Endothelial cell of umbilical vein (primary cell): ENCODE data around the gene BMP2K. TPM values are rescaled to one million over a fixed set of nuclear protein-coding genes. Genes with fewer than 3 reads are reported as not detected.

Experiments used
- BruUV-seq: library from RNA; stranded (reverse); fragments of 400-500 nt; replicated peaks from 2 replicates; lab custom pipeline; 2021; lab: Mats Ljungman, UMichigan
- CTCF ChIA-PET: fragments of 300-600, 350-600 bp; sonication (Branson Sonifier 250); formaldehyde crosslinking; loops from one replicate; lab custom pipeline; 2021; ENCODE audit warnings: antibody characterized with exemption, inconsistent platforms; lab: Charles Lee
- POLR2A ChIA-PET: fragments of 300-600, 350-600 bp; sonication (Branson Sonifier 250); formaldehyde crosslinking; loops from one replicate; lab custom pipeline; 2021; ENCODE audit warnings: antibody characterized with exemption, inconsistent platforms; lab: Charles Lee
- DNase-seq: peaks from one replicate; pipeline ENCODE4 v3.0.0-alpha.2; 2011; ENCODE audit warnings: low read depth, low spot score
- FAIRE-seq: peaks from 2 replicates; lab custom pipeline; 2011; peaks lifted over from hg19 to GRCh38; lab: Jason Lieb, UNC
- H2AFZ ChIP-seq: 2 replicates; pipeline ENCODE4 v1.6.0; 2012; ENCODE audit warnings: low read depth, low read length, control low read depth, inconsistent platforms
- H3K27ac ChIP-seq: 2 replicates; pipeline ENCODE4 v1.5.1; 2011; ENCODE audit warnings: low read depth, mild to moderate bottlenecking, control low read depth, low read length, moderate library complexity; ENCODE audit not compliant: insufficient read depth
- H3K27me3 ChIP-seq, 2 experiments: 2 replicates each; pipeline versions ENCODE4 v1.6.0 to v1.6.1; 2011; ENCODE audit warnings: low read length in 2 of 2, mixed read lengths in 1 of 2; ENCODE audit not compliant: control insufficient read depth in 2 of 2, insufficient read depth in 2 of 2
- H3K36me3 ChIP-seq, 2 experiments: 2 replicates in 1 of 2; 3 replicates in 1 of 2; pipeline ENCODE4 v1.5.1; 2011; ENCODE audit warnings: low read length in 2 of 2, mild to moderate bottlenecking in 1 of 2, moderate library complexity in 1 of 2; ENCODE audit not compliant: control insufficient read depth in 2 of 2, insufficient read depth in 2 of 2; ENCODE audit errors: extremely low read depth in 1 of 2
- H3K4me1 ChIP-seq: 3 replicates; pipeline ENCODE4 v1.5.1; 2011; ENCODE audit warnings: mild to moderate bottlenecking, low read length; ENCODE audit not compliant: control insufficient read depth, insufficient read depth; ENCODE audit errors: extremely low read depth
- H3K4me2 ChIP-seq: 2 replicates; pipeline ENCODE4 v1.6.1; 2011; ENCODE audit warnings: low read length, control low read depth, mixed read lengths; ENCODE audit not compliant: insufficient read depth
- H3K4me3 ChIP-seq, 3 experiments: fragments of 200-600 bp in 1 of 3; sonication (generic), shearing (Covaris generic) in 1 of 3; replicated peaks in 1 of 3; 2 replicates each; pipeline ENCODE4 v1.5.1; 2011 to 2016; ENCODE audit warnings: control low read depth in 3 of 3, low read length in 3 of 3, mild to moderate bottlenecking in 2 of 3, inconsistent platforms in 1 of 3, low read depth in 1 of 3, moderate library complexity in 1 of 3; ENCODE audit not compliant: insufficient read depth in 1 of 3
- H3K79me2 ChIP-seq: 2 replicates; pipeline ENCODE4 v1.6.0; 2012; ENCODE audit warnings: low read length, inconsistent platforms; ENCODE audit not compliant: control insufficient read depth, insufficient read depth
- H3K9ac ChIP-seq: replicated peaks from 2 replicates; pipeline ENCODE3; 2011; ENCODE audit warnings: low read length, control low read depth; ENCODE audit not compliant: insufficient read depth; ENCODE audit errors: extremely low read depth
- H3K9me1 ChIP-seq: replicated peaks from 3 replicates; pipeline ENCODE4 v1.6.0; 2011; ENCODE audit warnings: mild to moderate bottlenecking, low read length; ENCODE audit not compliant: control insufficient read depth, insufficient read depth; ENCODE audit errors: extremely low read depth
- H3K9me3 ChIP-seq: replicated peaks from 2 replicates; pipeline ENCODE4 v1.5.1; 2012; ENCODE audit warnings: low read length, inconsistent platforms; ENCODE audit not compliant: control insufficient read depth, insufficient read depth
- H4K20me1 ChIP-seq: replicated peaks from 2 replicates; pipeline ENCODE3; 2011; ENCODE audit warnings: mild to moderate bottlenecking, low read length; ENCODE audit not compliant: control insufficient read depth, insufficient read depth; ENCODE audit errors: extremely low read depth
- EZH2 ChIP-seq: IDR thresholded peaks from 2 replicates; pipeline ENCODE4 v1.6.1; 2012; ENCODE audit warnings: borderline replicate concordance, low read depth, mild to moderate bottlenecking, moderate library complexity, low read length, inconsistent platforms; ENCODE audit not compliant: severe bottlenecking
- FOS ChIP-seq: IDR thresholded peaks from 2 replicates; pipeline ENCODE4 v1.6.1; 2011; ENCODE audit warnings: mild to moderate bottlenecking, low read length, moderate library complexity, borderline replicate concordance; ENCODE audit not compliant: insufficient read depth
- GATA2 ChIP-seq: IDR thresholded peaks from 2 replicates; pipeline ENCODE4 v1.7.0; 2011; ENCODE audit warnings: low read depth, mild to moderate bottlenecking, moderate library complexity, mixed read lengths, low read length; ENCODE audit not compliant: insufficient read length, insufficient read depth
- JUN ChIP-seq: IDR thresholded peaks from 2 replicates; pipeline ENCODE4 v1.6.1; 2011; ENCODE audit warnings: borderline replicate concordance, low read depth; ENCODE audit not compliant: insufficient read length, insufficient read depth
- POLR2AphosphoS5 ChIP-seq: IDR thresholded peaks from 2 replicates; pipeline ENCODE4 v1.6.1; 2012; ENCODE audit warnings: low read depth, mild to moderate bottlenecking, control low read depth, low read length, moderate library complexity; ENCODE audit not compliant: insufficient read depth
- dilution Hi-C: fragments of 300-500 bp; cut with MboI; formaldehyde crosslinking; loops from one replicate; pipeline ENCODE4 v1.15.0; 2019; ENCODE audit warnings: low sequenced_read_pairs; ENCODE audit not compliant: extremely low pct_ligation_motif_present
- intact Hi-C: fragments of 100-400 bp; cut with micrococcal nuclease; formaldehyde crosslinking; loops from one replicate; pipeline ENCODE4 v1.10.0; 2022
- polyA plus RNA-seq, 4 experiments: library from polyadenylated mRNA; depleted of rRNA in 3 of 4; stranded (reverse) in 3 of 4; unstranded in 1 of 4; fragments of >200 nt; gene quantifications; 2 replicates each; pipeline versions ENCODE4 v1.2.1 to v1.2.3, GENCODE V29; 2011 to 2012; ENCODE audit warnings: missing spikeins in 1 of 4
- total RNA-seq: library from RNA; stranded (reverse); gene quantifications from 2 replicates; pipeline ENCODE4 v1.2.3, GENCODE V29; 2021
- TF ChIP-seq, protein P1 (sequence below): IDR thresholded peaks from 2 replicates; pipeline ENCODE4 v1.6.1; 2011; ENCODE audit not compliant: insufficient read depth, insufficient read length

BMP2K gene
- total and polyA plus RNA-seq, 2 donors (not counting 3 experiments of a cell fraction or from before 2014, with no cell fraction given): 16.1 to 37.9 TPM

DNA sequence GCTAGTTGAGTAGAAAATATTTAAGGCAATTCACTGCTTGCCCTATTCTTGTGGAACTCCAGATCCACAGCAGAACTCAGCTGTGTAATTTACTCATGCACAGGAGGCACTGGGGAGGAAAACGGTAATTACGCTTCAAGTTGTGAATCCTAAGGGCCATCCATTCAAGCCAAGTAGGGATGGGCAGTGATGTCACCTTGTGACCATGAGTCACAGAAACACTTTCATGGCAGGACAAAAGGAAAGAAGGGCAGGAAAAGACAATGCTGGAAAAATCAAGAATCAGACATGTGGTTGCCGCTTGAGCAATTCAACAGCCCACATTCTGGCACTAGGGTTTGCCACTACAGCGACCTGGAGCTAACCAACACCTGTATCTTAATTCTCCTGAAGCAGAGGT is 161.7 kb downstream of the BMP2K start:
- TF ChIP-seq EZH2 (no peak), JUN (peak; percentile 45), POLR2AphosphoS5 (no peak)
- H2AFZ ChIP-seq: no peak overlapping the region
- no peaks in the 10 kb centered on the region for H4K20me1 ChIP-seq
- BruUV-seq: no TSS peak
- FAIRE-seq: no peak
- peaks cover under 1% of the 10 kb centered on the region in 2 experiments for H3K27me3 ChIP-seq
- intact Hi-C loops: loop anchor here (2.0 to 10.0 kb wide), 3 partner anchors 323 to 943 kb away; partner anchors contain the start of gene FRAS1
- no peak overlapping the region for H3K9ac ChIP-seq
- dilution Hi-C loops: no loop called here
- H3K9me1 ChIP-seq: no peaks in the 10 kb centered on the region
- CTCF ChIA-PET: interaction anchor here (1.3 kb wide), 1 partner anchor 1134 kb away, joined by 3 read pairs; no protein-coding TSS in a partner anchor
- peaks cover 8% of the 10 kb centered on the region for H3K79me2 ChIP-seq
- H3K9me3 ChIP-seq: no peaks in the 10 kb centered on the region
- H3K4me3 ChIP-seq: peak overlapping the region in 1 of 3 experiments; percentile 84
- POLR2A ChIA-PET: no interaction called here
- DNase-seq: no peak
- peak overlapping the region; percentile 88 for H3K4me2 ChIP-seq
- no peaks in the 10 kb centered on the region for H3K36me3 ChIP-seq
- no peak overlapping the region for H3K27ac ChIP-seq
- peaks cover 13% of the 10 kb centered on the region for H3K4me1 ChIP-seq

DNA sequence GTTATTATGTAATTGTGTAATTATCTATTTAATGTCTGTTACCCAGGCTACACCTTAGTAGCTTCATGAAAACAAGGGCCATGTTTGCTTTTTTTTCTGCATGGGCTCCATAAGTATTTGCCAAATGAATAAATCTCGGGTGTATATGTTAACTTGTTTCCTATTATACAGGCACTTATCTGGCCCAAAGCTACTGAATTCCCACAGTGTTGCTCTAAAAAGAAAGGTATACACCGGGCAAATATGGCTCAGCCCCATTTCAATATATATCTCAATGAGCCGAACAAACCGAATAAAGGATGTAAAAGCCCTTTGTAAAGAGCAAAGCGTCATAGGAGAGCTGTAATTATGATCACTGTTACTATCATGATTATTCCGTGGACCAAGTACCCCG is 162.3 kb downstream of the BMP2K start:
- FAIRE-seq: no peak
- DNase-seq: no peak
- POLR2A ChIA-PET: no interaction called here
- Histone ChIP-seq H3K79me2 (peaks cover 8% of the 10 kb centered on the region), H3K4me3 (peak overlapping the region; percentile 13 to 84 (median 62)), H3K9ac (peak overlapping the region; percentile 63), H4K20me1 (no peaks in the 10 kb centered on the region), H3K27me3 (peaks cover 3 to 6% of the 10 kb centered on the region in 2 experiments), H2AFZ (peak overlapping the region; percentile 78), H3K4me1 (peaks cover 13% of the 10 kb centered on the region), H3K36me3 (no peaks in the 10 kb centered on the region), H3K27ac (peak overlapping the region; percentile 4), H3K4me2 (peak overlapping the region; percentile 88), H3K9me3 (no peaks in the 10 kb centered on the region), H3K9me1 (no peaks in the 10 kb centered on the region)
- TF ChIP-seq, protein P1, sequence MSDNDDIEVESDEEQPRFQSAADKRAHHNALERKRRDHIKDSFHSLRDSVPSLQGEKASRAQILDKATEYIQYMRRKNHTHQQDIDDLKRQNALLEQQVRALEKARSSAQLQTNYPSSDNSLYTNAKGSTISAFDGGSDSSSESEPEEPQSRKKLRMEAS: no peak
- TF ChIP-seq EZH2: no peak
- TF ChIP-seq FOS: no peak
- no peak for TF ChIP-seq GATA2
- TSS peak; percentile 45 for BruUV-seq
- intact Hi-C loops (loop anchor here (2.0 to 10.0 kb wide), 3 partner anchors 324 to 944 kb away; partner anchors contain the start of gene FRAS1), dilution Hi-C loops (no loop called here)
- CTCF ChIA-PET: interaction anchor here (1.0 to 1.6 kb wide), 6 partner anchors 11 to 1134 kb away, joined by 3 to 5 read pairs (median 4); no protein-coding TSS in a partner anchor
